HG02885 (cell line): Measurements from ENCODE around the gene SOST.
A peak's percentile ranks its signal among the peaks of the same experiment; 100 is the strongest.

ENCODE experiments used
- ATAC-seq: cut with Tn5 transposase; IDR thresholded peaks from one replicate; pipeline ENCODE4 v1.9.1; 2021; ENCODE audit warnings: mild to moderate bottlenecking; ENCODE audit not compliant: unreplicated experiment, poor library complexity

The SOST gene

GRCh38 chr17:43778337-43779144 is 19.9 kb upstream of the SOST start, which contains the start of gene DUSP3:
Gene DUSP3 (minus strand): TSS chr17:43778977. CDS start chr17:43778924, 53 bp downstream.
- peak; percentile 88 for ATAC-seq

- ATAC-seq, result no peak
These were observed 16.0 kb upstream of the SOST start for GRCh38 chr17:43774304-43775250.

- no peak for ATAC-seq
These were observed 14.5 kb upstream of the SOST start for GRCh38 chr17:43772877-43773648.

GRCh38 chr17:43771463-43771862 is 12.9 kb upstream of the SOST start:
- no peak for ATAC-seq

- ATAC-seq, result no peak
These were observed 12.4 kb upstream of the SOST start for GRCh38 chr17:43770957-43771356.

- no peak for ATAC-seq
These were observed 11.3 kb upstream of the SOST start for GRCh38 chr17:43769859-43770258.

GRCh38 chr17:43769426-43769825 is 10.8 kb upstream of the SOST start:
- no peak for ATAC-seq

GRCh38 chr17:43768943-43769342 is 10.4 kb upstream of the SOST start:
- ATAC-seq, result no peak

- ATAC-seq, result no peak
These were observed 9.8 kb upstream of the SOST start for GRCh38 chr17:43768382-43768781.

GRCh38 chr17:43767713-43768059 is 9.1 kb upstream of the SOST start:
- ATAC-seq, result no peak

- ATAC-seq, result no peak
These were observed 8.6 kb upstream of the SOST start for GRCh38 chr17:43767053-43767712.

- no peak for ATAC-seq
These were observed 7.9 kb upstream of the SOST start for GRCh38 chr17:43766413-43767052.

GRCh38 chr17:43760254-43760852 is 1.8 kb upstream of the SOST start:
- ATAC-seq, result no peak

GRCh38 chr17:43759836-43760235 is 1.2 kb upstream of the SOST start:
- no peak for ATAC-seq

- no peak for ATAC-seq
These were observed 505 bp downstream of the SOST start for GRCh38 chr17:43758086-43758485.

- no peak for ATAC-seq
These were observed 1.4 kb downstream of the SOST start for GRCh38 chr17:43757171-43757660.

GRCh38 chr17:43756201-43756600 is 2.4 kb downstream of the SOST start:
- no peak for ATAC-seq

- no peak for ATAC-seq
These were observed 3.2 kb downstream of the SOST start for GRCh38 chr17:43755389-43755875.

GRCh38 chr17:43754947-43755346 is 3.6 kb downstream of the SOST start:
- ATAC-seq, result no peak
